ENCODE measurements around the gene HTR6. TPM values are rescaled to one million over a fixed set of nuclear protein-coding genes. Genes with fewer than 3 reads are reported as not detected.

The HTR6 gene
- total RNA-seq, 1 experiment from 2014 or later = not detected

GRCh38 chr1:19703280-19703679, 38.6 kb downstream of the HTR6 start:
- no peak overlapping the region for H2AFZ ChIP-seq
- no peak for TF ChIP-seq CTCF (conservative IDR thresholded peaks at IDR 0.05)
- TF ChIP-seq EZH2 (IDR thresholded peaks at IDR 0.05; ENCODE audit: low read depth) = no peak
- DNase-seq = no peak
- no peak overlapping the region for H3K27ac ChIP-seq
- CTCF ChIA-PET = interaction anchor here (0.5 to 1.8 kb wide), 3 partner anchors 12 to 1297 kb away, joined by 3 to 6 read pairs (median 3); no protein-coding TSS in a partner anchor
- no peaks in the 10 kb centered on the region for H3K9me3 ChIP-seq (ENCODE audit: insufficient read depth, low read depth)
- H3K27me3 ChIP-seq (ENCODE audit: insufficient read depth, low read depth) = no peaks in the 10 kb centered on the region
- H3K36me3 ChIP-seq (ENCODE audit: low read depth) = no peaks in the 10 kb centered on the region
- H3K9me2 ChIP-seq (ENCODE audit: insufficient read depth) = no peaks in the 10 kb centered on the region
- no TSS peak for BruUV-seq (replicated peaks)
- POLR2A ChIA-PET (ENCODE audit: unreplicated experiment) = interaction anchor here (0.7 kb wide), 1 partner anchor 738 kb away, joined by 4 read pairs; no protein-coding TSS in a partner anchor
- H3F3A ChIP-seq (ENCODE audit: insufficient read depth, low read depth) = no peaks in the 10 kb centered on the region
- H3K4me1 ChIP-seq (replicated peaks; ENCODE audit: insufficient read depth) = no peaks in the 10 kb centered on the region
- no peak overlapping the region for H3K4me2 ChIP-seq
- H3K79me2 ChIP-seq (ENCODE audit: low read depth) = no peaks in the 10 kb centered on the region
- H4K20me1 ChIP-seq (ENCODE audit: insufficient read depth) = no peaks in the 10 kb centered on the region
- intact Hi-C loops (cut with micrococcal nuclease; ENCODE audit: unreplicated experiment) = no loop called here
- no peak overlapping the region for H3K4me3 ChIP-seq

- H3K4me3 ChIP-seq = no peak overlapping the region
- no peak overlapping the region for H2AFZ ChIP-seq
- H3K4me2 ChIP-seq = no peak overlapping the region
- H3K27me3 ChIP-seq (ENCODE audit: insufficient read depth, low read depth) = no peaks in the 10 kb centered on the region
- no TSS peak for BruUV-seq (replicated peaks)
- no peaks in the 10 kb centered on the region for H3K9me2 ChIP-seq (ENCODE audit: insufficient read depth)
- intact Hi-C loops (cut with micrococcal nuclease; ENCODE audit: unreplicated experiment) = loop anchor here (2.0 kb wide), 1 partner anchor 44 kb away; no protein-coding TSS in a partner anchor
- H3K4me1 ChIP-seq (replicated peaks; ENCODE audit: insufficient read depth) = no peaks in the 10 kb centered on the region
- H3K79me2 ChIP-seq (ENCODE audit: low read depth) = no peaks in the 10 kb centered on the region
- no peaks in the 10 kb centered on the region for H3K36me3 ChIP-seq (ENCODE audit: low read depth)
- no peaks in the 10 kb centered on the region for H3K9me3 ChIP-seq (ENCODE audit: insufficient read depth, low read depth)
- H3F3A ChIP-seq (ENCODE audit: insufficient read depth, low read depth) = no peaks in the 10 kb centered on the region
- no peak overlapping the region for H3K27ac ChIP-seq
- no peaks in the 10 kb centered on the region for H4K20me1 ChIP-seq (ENCODE audit: insufficient read depth)
- POLR2A ChIA-PET (ENCODE audit: unreplicated experiment) = interaction anchor here (0.7 kb wide), 1 partner anchor 739 kb away, joined by 4 read pairs; no protein-coding TSS in a partner anchor
- peak in 1 of 2 experiments; percentile 68 for DNase-seq
- no peak for TF ChIP-seq EZH2 (IDR thresholded peaks at IDR 0.05; ENCODE audit: low read depth)
- TF ChIP-seq CTCF (conservative IDR thresholded peaks at IDR 0.05) = peak; percentile 89
- CTCF ChIA-PET = interaction anchor here (0.6 to 1.8 kb wide), 4 partner anchors 11 to 48 kb away, joined by 3 to 7 read pairs (median 4); no protein-coding TSS in a partner anchor
Observed at GRCh38 chr1:19704247-19705113, 39.8 kb downstream of the HTR6 start.

- H3K36me3 ChIP-seq (ENCODE audit: low read depth) = no peaks in the 10 kb centered on the region
- no peaks in the 10 kb centered on the region for H3K9me3 ChIP-seq (ENCODE audit: insufficient read depth, low read depth)
- no peak for DNase-seq
- no peak overlapping the region for H3K27ac ChIP-seq
- H4K20me1 ChIP-seq (ENCODE audit: insufficient read depth) = no peaks in the 10 kb centered on the region
- no peaks in the 10 kb centered on the region for H3K4me1 ChIP-seq (replicated peaks; ENCODE audit: insufficient read depth)
- H3F3A ChIP-seq (ENCODE audit: insufficient read depth, low read depth) = no peaks in the 10 kb centered on the region
- BruUV-seq (replicated peaks) = no TSS peak
- H3K27me3 ChIP-seq (ENCODE audit: insufficient read depth, low read depth) = no peaks in the 10 kb centered on the region
- no peaks in the 10 kb centered on the region for H3K79me2 ChIP-seq (ENCODE audit: low read depth)
- intact Hi-C loops (cut with micrococcal nuclease; ENCODE audit: unreplicated experiment) = loop anchor here (2.0 kb wide), 1 partner anchor 45 kb away; no protein-coding TSS in a partner anchor
- no peak overlapping the region for H3K4me2 ChIP-seq
- H3K4me3 ChIP-seq = no peak overlapping the region
- ChIA-PET POLR2A (ENCODE audit: unreplicated experiment) (no interaction called here), CTCF (interaction anchor here (0.7 kb wide), 1 partner anchor 173 kb away, joined by 5 read pairs; no protein-coding TSS in a partner anchor)
- TF ChIP-seq EZH2 (IDR thresholded peaks at IDR 0.05; ENCODE audit: low read depth) = no peak
- TF ChIP-seq CTCF (conservative IDR thresholded peaks at IDR 0.05) = no peak
- no peak overlapping the region for H2AFZ ChIP-seq
- no peaks in the 10 kb centered on the region for H3K9me2 ChIP-seq (ENCODE audit: insufficient read depth)
Observed at GRCh38 chr1:19705464-19705863, 40.8 kb downstream of the HTR6 start.

Measured in PC-9 (cell line).